NCI-H510A (cell line): ENCODE measurements around the gene ASCL3.
A peak's percentile ranks its signal among the peaks of the same experiment; 100 is the strongest.
"Not testable (repeated sequence)": the region's sequence is repeated elsewhere in the genome, so short reads cannot be mapped to it uniquely, and the experiment has no call there.

Experiments
- DNase-seq: peaks from one replicate; lab custom pipeline; 2025; lab: John Stamatoyannopoulos, UW

ASCL3 gene

GRCh38 chr11:8942518-8943066, at the start of gene ASCL3:
Gene ASCL3 (minus strand): TSS chr11:8943016. CDS start chr11:8938161, 4,855 bp downstream.
- no peak for DNase-seq

GRCh38 chr11:8989453-8989852, 46.6 kb upstream of the ASCL3 start:
- no peak for DNase-seq

GRCh38 chr11:8988329-8989234, 45.8 kb upstream of the ASCL3 start:
- no peak for DNase-seq

- no peak for DNase-seq
These were observed 44.6 kb upstream of the ASCL3 start for GRCh38 chr11:8987446-8987845.

GRCh38 chr11:8986772-8987171, 44.0 kb upstream of the ASCL3 start:
- not testable (repeated sequence) for DNase-seq

- DNase-seq, result no peak
These were observed 42.6 kb upstream of the ASCL3 start for GRCh38 chr11:8985462-8985861.

GRCh38 chr11:8983552-8983951, 40.7 kb upstream of the ASCL3 start:
- DNase-seq, result no peak

- DNase-seq, result no peak
These were observed 37.7 kb upstream of the ASCL3 start for GRCh38 chr11:8980485-8980884.

- DNase-seq, result not testable (repeated sequence)
These were observed 36.5 kb upstream of the ASCL3 start for GRCh38 chr11:8979365-8979764.

- no peak for DNase-seq
These were observed 30.3 kb upstream of the ASCL3 start for GRCh38 chr11:8973121-8973520.

GRCh38 chr11:8971924-8972316, 29.1 kb upstream of the ASCL3 start:
- DNase-seq, result no peak

GRCh38 chr11:8971196-8971923, 28.5 kb upstream of the ASCL3 start:
- no peak for DNase-seq

- no peak for DNase-seq
These were observed 24.4 kb upstream of the ASCL3 start for GRCh38 chr11:8967184-8967583.

- DNase-seq, result peak; percentile 69
These were observed 21.8 kb upstream of the ASCL3 start, which contains the start of gene TMEM9B for GRCh38 chr11:8964324-8965320. Gene TMEM9B (minus strand): TSS chr11:8964442. CDS start chr11:8964313, 129 bp downstream.

- DNase-seq, result no peak
These were observed 20.9 kb upstream of the ASCL3 start for GRCh38 chr11:8963569-8964323.

- no peak for DNase-seq
These were observed 20.0 kb upstream of the ASCL3 start for GRCh38 chr11:8962841-8963240.

- DNase-seq, result no peak
These were observed 18.6 kb upstream of the ASCL3 start for GRCh38 chr11:8961401-8961800.

GRCh38 chr11:8959546-8960166, 16.8 kb upstream of the ASCL3 start:
- no peak for DNase-seq

GRCh38 chr11:8956860-8957259, 14.0 kb upstream of the ASCL3 start:
- DNase-seq, result no peak

- DNase-seq, result no peak
These were observed 6.1 kb upstream of the ASCL3 start for GRCh38 chr11:8948886-8949285.
